Measurements from ENCODE around the gene KRTAP1-1.
"Not testable (repeated sequence)": the region's sequence is repeated elsewhere in the genome, so short reads cannot be mapped to it uniquely, and the experiment has no call there.

The KRTAP1-1 gene

GRCh38 chr17:41002814-41003213 is 38.4 kb downstream of the KRTAP1-1 start:
- H3K27me3 ChIP-seq (ENCODE audit: control insufficient read depth, insufficient read depth, low read length): no peaks in the 10 kb centered on the region
- no peaks in the 10 kb centered on the region for H3K36me3 ChIP-seq (ENCODE audit: control insufficient read depth, insufficient read depth, low read length)
- H3K9ac ChIP-seq (ENCODE audit: low read length): no peak overlapping the region
- peaks cover 12% of the 10 kb centered on the region for H3K4me1 ChIP-seq (ENCODE audit: control insufficient read depth, insufficient read depth, low read length)
- no peak overlapping the region for H3K4me3 ChIP-seq (ENCODE audit: low read length)
- no peaks in the 10 kb centered on the region for H3K9me3 ChIP-seq (ENCODE audit: control insufficient read depth, low read length)

DNA sequence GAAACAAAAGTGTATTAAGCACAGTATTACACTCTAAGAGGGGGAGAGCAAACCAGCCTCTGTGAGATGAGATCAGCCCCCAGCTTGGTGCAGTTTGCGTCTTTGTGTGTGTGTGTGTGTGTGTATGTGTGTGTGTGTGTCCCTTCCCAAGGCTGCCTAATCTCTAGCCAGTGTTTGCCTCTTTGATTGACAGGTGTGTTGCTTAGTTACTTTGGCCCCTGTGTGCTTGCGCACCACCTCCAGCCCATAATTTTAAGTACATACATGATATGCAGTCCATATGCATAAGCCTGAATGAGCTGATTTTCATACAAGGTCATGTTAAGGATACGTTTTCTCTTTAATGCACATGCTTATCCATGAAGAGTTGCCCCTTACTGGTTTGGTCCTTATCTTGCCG is 39.5 kb downstream of the KRTAP1-1 start:
- Histone ChIP-seq H3K36me3 (ENCODE audit: control insufficient read depth, insufficient read depth, low read length) (no peaks in the 10 kb centered on the region), H3K4me3 (ENCODE audit: low read length) (no peak overlapping the region), H3K27me3 (ENCODE audit: control insufficient read depth, insufficient read depth, low read length) (no peaks in the 10 kb centered on the region), H3K9me3 (ENCODE audit: control insufficient read depth, low read length) (no peaks in the 10 kb centered on the region), H3K9ac (ENCODE audit: low read length) (no peak overlapping the region), H3K4me1 (ENCODE audit: control insufficient read depth, insufficient read depth, low read length) (peaks cover 12% of the 10 kb centered on the region)

- H3K4me1 ChIP-seq (ENCODE audit: control insufficient read depth, insufficient read depth, low read length): peaks cover 12% of the 10 kb centered on the region
- H3K9me3 ChIP-seq (ENCODE audit: control insufficient read depth, low read length); H3K27me3 ChIP-seq (ENCODE audit: control insufficient read depth, insufficient read depth, low read length); H3K4me3 ChIP-seq (ENCODE audit: low read length); H3K36me3 ChIP-seq (ENCODE audit: control insufficient read depth, insufficient read depth, low read length); H3K9ac ChIP-seq (ENCODE audit: low read length): not testable (repeated sequence)
Observed at GRCh38 chr17:40999563-40999962, 41.7 kb downstream of the KRTAP1-1 start, which contains the start of gene KRTAP3-2. Gene KRTAP3-2 (minus strand): TSS chr17:40999906. CDS start chr17:40999853, 53 bp downstream.

GRCh38 chr17:40997361-40997760 is 43.9 kb downstream of the KRTAP1-1 start:
- H3K4me1 ChIP-seq (ENCODE audit: control insufficient read depth, insufficient read depth, low read length): peaks cover 8% of the 10 kb centered on the region
- no peak overlapping the region for H3K9ac ChIP-seq (ENCODE audit: low read length)
- H3K9me3 ChIP-seq (ENCODE audit: control insufficient read depth, low read length): no peaks in the 10 kb centered on the region
- H3K4me3 ChIP-seq (ENCODE audit: low read length): no peak overlapping the region
- H3K27me3 ChIP-seq (ENCODE audit: control insufficient read depth, insufficient read depth, low read length): no peaks in the 10 kb centered on the region
- no peaks in the 10 kb centered on the region for H3K36me3 ChIP-seq (ENCODE audit: control insufficient read depth, insufficient read depth, low read length)

DNA sequence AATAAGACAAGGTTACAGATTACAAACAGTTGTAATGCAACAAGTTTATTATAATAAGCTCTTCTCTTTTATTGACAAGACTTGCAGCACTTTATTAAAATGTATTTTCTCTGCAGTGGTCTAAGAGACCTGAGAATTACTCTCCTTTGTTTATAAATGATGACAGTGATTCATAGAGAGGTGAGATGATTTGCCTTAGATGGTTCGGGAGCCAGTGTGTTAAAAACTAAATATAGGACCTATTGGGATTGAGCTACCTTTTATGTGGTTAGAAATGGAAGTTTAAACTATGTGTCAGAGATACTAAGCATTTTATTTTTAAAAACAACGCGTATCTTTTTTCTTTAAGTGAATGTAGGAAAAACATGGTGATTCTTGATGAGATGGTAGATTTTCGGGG is 44.4 kb downstream of the KRTAP1-1 start:
- Histone ChIP-seq H3K9me3 (ENCODE audit: control insufficient read depth, low read length) (no peaks in the 10 kb centered on the region), H3K36me3 (ENCODE audit: control insufficient read depth, insufficient read depth, low read length) (no peaks in the 10 kb centered on the region), H3K9ac (ENCODE audit: low read length) (no peak overlapping the region), H3K27me3 (ENCODE audit: control insufficient read depth, insufficient read depth, low read length) (no peaks in the 10 kb centered on the region), H3K4me3 (ENCODE audit: low read length) (no peak overlapping the region), H3K4me1 (ENCODE audit: control insufficient read depth, insufficient read depth, low read length) (peaks cover 3% of the 10 kb centered on the region)

- H3K9ac ChIP-seq (ENCODE audit: low read length): no peak overlapping the region
- no peaks in the 10 kb centered on the region for H3K4me1 ChIP-seq (ENCODE audit: control insufficient read depth, insufficient read depth, low read length)
- no peaks in the 10 kb centered on the region for H3K9me3 ChIP-seq (ENCODE audit: control insufficient read depth, low read length)
- H3K27me3 ChIP-seq (ENCODE audit: control insufficient read depth, insufficient read depth, low read length): no peaks in the 10 kb centered on the region
- no peak overlapping the region for H3K4me3 ChIP-seq (ENCODE audit: low read length)
- no peaks in the 10 kb centered on the region for H3K36me3 ChIP-seq (ENCODE audit: control insufficient read depth, insufficient read depth, low read length)
Observed at GRCh38 chr17:40995116-40995515, 46.1 kb downstream of the KRTAP1-1 start.

- no peak within 1 kb of the TSS for H3K4me3 ChIP-seq (ENCODE audit: low read length)
- no peaks in the 10 kb centered on the region for H3K9me3 ChIP-seq (ENCODE audit: control insufficient read depth, low read length)
- H3K9ac ChIP-seq (ENCODE audit: low read length): no peak within 1 kb of the TSS
- no peaks in the 10 kb centered on the region for H3K4me1 ChIP-seq (ENCODE audit: control insufficient read depth, insufficient read depth, low read length)
- no peaks in the 10 kb centered on the region for H3K36me3 ChIP-seq (ENCODE audit: control insufficient read depth, insufficient read depth, low read length)
- no peaks in the 10 kb centered on the region for H3K27me3 ChIP-seq (ENCODE audit: control insufficient read depth, insufficient read depth, low read length)
Observed at GRCh38 chr17:40993839-40994238, 47.4 kb downstream of the KRTAP1-1 start, which contains the start of gene KRTAP3-3. Gene KRTAP3-3 (minus strand): TSS chr17:40994164. CDS start chr17:40994097, 67 bp downstream.

DNA sequence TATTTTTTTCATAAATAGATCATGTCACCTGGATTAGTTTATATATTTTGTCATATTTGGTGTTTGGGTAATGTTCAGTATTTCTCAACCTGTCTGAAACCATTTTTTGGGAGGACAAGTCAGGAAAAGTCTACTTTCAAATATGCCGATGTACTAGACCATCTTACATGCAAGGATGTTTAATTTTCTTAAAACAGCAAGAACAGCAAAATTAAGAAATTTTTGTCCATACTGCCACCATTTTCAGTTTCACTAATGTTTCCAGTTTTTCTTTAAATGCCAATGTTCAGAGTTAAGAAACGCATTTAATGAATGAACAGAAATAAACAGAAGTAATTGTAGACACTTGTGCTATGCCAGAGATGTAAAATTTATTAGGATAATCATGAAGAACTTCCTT is 48.2 kb downstream of the KRTAP1-1 start:
- H3K9me3 ChIP-seq (ENCODE audit: control insufficient read depth, low read length): no peaks in the 10 kb centered on the region
- H3K4me3 ChIP-seq (ENCODE audit: low read length): no peak overlapping the region
- H3K27me3 ChIP-seq (ENCODE audit: control insufficient read depth, insufficient read depth, low read length): no peaks in the 10 kb centered on the region
- H3K9ac ChIP-seq (ENCODE audit: low read length): no peak overlapping the region
- no peaks in the 10 kb centered on the region for H3K36me3 ChIP-seq (ENCODE audit: control insufficient read depth, insufficient read depth, low read length)
- H3K4me1 ChIP-seq (ENCODE audit: control insufficient read depth, insufficient read depth, low read length): no peaks in the 10 kb centered on the region

DNA sequence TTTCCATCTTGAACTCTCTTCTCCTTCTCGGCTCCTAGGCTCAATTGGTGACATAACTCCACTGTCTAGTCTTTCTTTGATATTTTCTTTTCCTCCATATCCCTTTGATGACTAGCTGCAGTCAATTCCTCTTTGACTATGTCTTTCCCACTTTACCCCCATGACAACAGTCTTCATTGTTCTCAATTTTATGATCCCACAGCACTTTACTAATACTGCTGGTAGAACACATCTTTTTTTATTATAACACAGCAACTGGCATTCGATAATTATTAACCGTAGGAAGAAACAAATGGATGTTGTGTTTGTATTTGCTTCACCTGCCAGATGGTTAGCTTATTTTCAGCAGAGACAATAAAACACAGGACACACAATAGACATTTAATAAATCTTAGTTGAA is 48.6 kb downstream of the KRTAP1-1 start:
- Histone ChIP-seq H3K4me1 (ENCODE audit: control insufficient read depth, insufficient read depth, low read length) (no peaks in the 10 kb centered on the region), H3K36me3 (ENCODE audit: control insufficient read depth, insufficient read depth, low read length) (no peaks in the 10 kb centered on the region), H3K27me3 (ENCODE audit: control insufficient read depth, insufficient read depth, low read length) (no peaks in the 10 kb centered on the region), H3K9ac (ENCODE audit: low read length) (no peak overlapping the region), H3K9me3 (ENCODE audit: control insufficient read depth, low read length) (no peaks in the 10 kb centered on the region), H3K4me3 (ENCODE audit: low read length) (no peak overlapping the region)
